Right lobe of liver (tissue), 6 donors: Measurements from ENCODE around the gene PNKP. TPM values are rescaled to one million over a fixed set of nuclear protein-coding genes. Genes with fewer than 3 reads are reported as not detected.

Source experiments
- ATAC-seq, 4 donors: fragments of 200-7000 bp; cut with Tn5 transposase; one replicate each; pipeline ENCODE4 v1.9.1; 2020; ENCODE audit warnings: mild to moderate bottlenecking in 4 of 4, moderate library complexity in 4 of 4
- DNase-seq, 3 donors: peaks; one replicate each; pipeline ENCODE4 v3.0.0-alpha.2; 2020
- H3K27ac ChIP-seq, 3 donors: fragments of 200-600 bp; one replicate each; pipeline ENCODE4 v1.8.0; 2022
- H3K27me3 ChIP-seq, 2 donors: fragments of 200-600 bp; one replicate each; pipeline ENCODE4 v1.8.0; 2022
- H3K36me3 ChIP-seq, 4 donors: fragments of 200-600 bp; sonication (generic) in 1 of 4; one replicate each; pipeline versions ENCODE4 v1.5.1 to v1.8.0; 2017 to 2022; ENCODE audit warnings: control low read depth in 1 of 4
- H3K4me1 ChIP-seq, 4 donors: fragments of 200-600 bp; sonication (generic) in 1 of 4; one replicate each; pipeline versions ENCODE4 v1.5.1 to v1.8.0; 2017 to 2022; ENCODE audit warnings: control low read depth in 1 of 4
- H3K4me3 ChIP-seq, 3 donors: fragments of 200-600 bp; one replicate each; pipeline ENCODE4 v1.8.0; 2022
- H3K9me3 ChIP-seq, 4 donors: fragments of 200-600 bp; sonication (generic) in 1 of 4; one replicate each; pipeline versions ENCODE4 v1.5.1 to v1.8.0; 2017 to 2022; ENCODE audit warnings: control low read depth in 1 of 4
- POLR2A ChIP-seq: fragments of 450-650 bp; IDR thresholded peaks from one replicate; pipeline ENCODE4 v1.6.1; 2017; ENCODE audit warnings: antibody characterized with exemption, mild to moderate bottlenecking
- WGBS: methylation state at CpG from one replicate; pipeline ENCODE4 v1.1.6; 2018; ENCODE audit warnings: low coverage, low lambda C conversion rate; ENCODE audit not compliant: insufficient coverage; ENCODE audit errors: missing lambda C conversion rate; 5-methylcytosine and 5-hydroxymethylcytosine counted together
- intact Hi-C, 2 donors: fragments of 100-400 bp; cut with DNase I; formaldehyde crosslinking; loops; one replicate each; pipeline versions ENCODE4 v1.11.2 to v1.14.1; 2022
- total RNA-seq, 6 experiments: library from RNA; depleted of rRNA in 2 of 6; stranded (reverse); fragments of >200 nt in 2 of 6; fragmentation: NEBNext Ultra II Directional in 3 of 6; extraction: Animal tissue kit (Norgen Biotek cat#: 25700) in 3 of 6; gene quantifications; one replicate each; pipeline versions ENCODE4 v1.1.0 to v1.2.4, GENCODE V29; 2016 to 2023
- TF ChIP-seq, protein P1 (sequence below), 4 donors: fragments of 200-600 bp in 3 of 4; fragments of 450-650 bp in 1 of 4; IDR thresholded peaks; one replicate each; pipeline versions ENCODE4 v1.5.1 to v1.8.0; 2016 to 2022; ENCODE audit warnings: antibody characterized with exemption in 4 of 4, mild to moderate bottlenecking in 2 of 4
- donor health status: DM: no; HTN: yes; CAD: no.
- donor health status: DM: no; HTN: no; CAD: no.
- donor health status: DM: no; HTN: no; CAD: no.
- donor health status: DM: no; HTN: yes; CAD: no.
- donor health status: DM: no; HTN: yes; CAD: no.

PNKP gene
- total RNA-seq, 6 experiments from 2014 or later, result 21.0 to 37.5 (median 27.9) TPM

DNA sequence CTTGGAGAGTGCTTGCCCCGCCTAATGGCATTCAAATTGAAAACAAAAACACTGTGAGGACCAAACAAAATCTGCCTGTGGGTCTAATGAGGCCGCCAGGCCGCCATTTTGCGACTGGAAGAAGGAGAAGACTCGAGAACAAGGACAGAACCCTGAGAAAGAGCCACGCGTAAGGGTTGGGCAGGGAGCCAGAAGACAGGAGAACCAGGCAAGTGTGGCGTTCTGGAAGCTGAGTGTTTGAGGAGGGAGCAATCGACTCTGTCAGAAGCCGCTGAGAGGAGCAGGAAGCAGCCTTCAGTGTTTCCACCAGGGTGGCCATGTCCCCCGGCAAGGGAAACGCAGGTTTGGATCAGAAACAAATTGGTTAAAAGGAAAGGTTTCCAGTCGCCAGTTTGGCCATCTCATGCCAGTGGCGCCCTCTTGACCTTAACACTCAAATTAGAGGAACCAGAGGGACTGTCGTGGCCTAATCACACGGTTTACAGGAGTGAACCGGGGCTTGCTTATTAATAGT lies 26.6 kb downstream of the PNKP start:
- peak in 1 of 3 donors; percentile 42 for DNase-seq
- H3K4me3 ChIP-seq, result no peak overlapping the region
- no peaks in the 10 kb centered on the region for H3K27me3 ChIP-seq
- peaks cover 0 to 18% (median 6%) of the 10 kb centered on the region in 4 donors for H3K36me3 ChIP-seq
- H3K4me1 ChIP-seq, result no peaks in the 10 kb centered on the region
- H3K9me3 ChIP-seq, result no peaks in the 10 kb centered on the region
- H3K27ac ChIP-seq, result no peak overlapping the region
- ATAC-seq, result no peak
- TF ChIP-seq, protein P1, sequence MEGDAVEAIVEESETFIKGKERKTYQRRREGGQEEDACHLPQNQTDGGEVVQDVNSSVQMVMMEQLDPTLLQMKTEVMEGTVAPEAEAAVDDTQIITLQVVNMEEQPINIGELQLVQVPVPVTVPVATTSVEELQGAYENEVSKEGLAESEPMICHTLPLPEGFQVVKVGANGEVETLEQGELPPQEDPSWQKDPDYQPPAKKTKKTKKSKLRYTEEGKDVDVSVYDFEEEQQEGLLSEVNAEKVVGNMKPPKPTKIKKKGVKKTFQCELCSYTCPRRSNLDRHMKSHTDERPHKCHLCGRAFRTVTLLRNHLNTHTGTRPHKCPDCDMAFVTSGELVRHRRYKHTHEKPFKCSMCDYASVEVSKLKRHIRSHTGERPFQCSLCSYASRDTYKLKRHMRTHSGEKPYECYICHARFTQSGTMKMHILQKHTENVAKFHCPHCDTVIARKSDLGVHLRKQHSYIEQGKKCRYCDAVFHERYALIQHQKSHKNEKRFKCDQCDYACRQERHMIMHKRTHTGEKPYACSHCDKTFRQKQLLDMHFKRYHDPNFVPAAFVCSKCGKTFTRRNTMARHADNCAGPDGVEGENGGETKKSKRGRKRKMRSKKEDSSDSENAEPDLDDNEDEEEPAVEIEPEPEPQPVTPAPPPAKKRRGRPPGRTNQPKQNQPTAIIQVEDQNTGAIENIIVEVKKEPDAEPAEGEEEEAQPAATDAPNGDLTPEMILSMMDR (IDR thresholded peaks at IDR 0.05), result no peak
- no peak for TF ChIP-seq POLR2A
- 93% methylated on average over 15 of the region's 17 CpGs for WGBS
- intact Hi-C loops, result no loop called here

DNA sequence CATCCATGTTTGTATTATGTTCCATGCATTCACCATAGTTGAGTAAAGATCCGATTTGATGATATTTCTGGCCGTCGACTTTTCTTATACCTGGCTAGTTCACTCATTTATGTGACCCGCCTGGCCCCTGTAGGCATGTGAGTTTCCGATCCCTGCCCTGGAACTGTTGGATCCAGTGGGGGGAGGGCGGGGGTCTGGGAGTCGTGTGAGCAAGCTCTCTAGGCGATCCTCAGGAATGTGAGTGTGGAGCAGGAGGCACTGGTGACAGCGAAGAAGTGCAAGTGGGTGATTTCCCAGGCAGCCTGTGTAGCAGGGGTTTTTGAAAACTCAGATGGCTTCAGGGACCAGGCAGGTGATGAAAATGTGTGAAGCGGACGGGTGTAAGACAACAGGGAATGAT lies 27.1 kb downstream of the PNKP start:
- Histone ChIP-seq H3K36me3 (peaks cover 0 to 19% (median 6%) of the 10 kb centered on the region in 4 donors), H3K4me1 (no peaks in the 10 kb centered on the region)
- intact Hi-C loops, result no loop called here

DNA sequence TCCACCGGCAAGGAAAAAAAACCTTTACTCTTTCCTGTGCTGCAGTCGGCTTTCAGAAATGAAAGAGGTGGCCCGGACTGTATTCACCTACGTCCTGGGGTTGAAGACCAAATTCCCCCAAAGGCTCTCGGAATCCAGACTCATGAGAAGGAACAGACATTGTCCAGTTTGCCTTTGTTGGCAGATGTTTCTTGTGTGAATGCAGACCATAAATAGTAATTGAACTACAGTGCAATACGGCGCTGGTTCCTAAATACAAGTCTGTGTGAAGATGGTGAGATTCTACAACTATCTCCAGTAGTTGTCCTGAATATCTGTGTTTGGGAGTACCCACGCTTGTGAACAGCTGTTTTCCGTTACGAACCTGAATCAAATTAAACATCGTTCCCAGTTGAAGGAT lies 27.7 kb downstream of the PNKP start:
- ATAC-seq, result no peak
- Histone ChIP-seq H3K27ac (no peak overlapping the region), H3K4me1 (no peaks in the 10 kb centered on the region), H3K4me3 (no peak overlapping the region), H3K27me3 (no peaks in the 10 kb centered on the region), H3K9me3 (no peaks in the 10 kb centered on the region), H3K36me3 (peaks cover 0 to 25% (median 6%) of the 10 kb centered on the region in 4 donors)
- no peak for DNase-seq
- no peak for TF ChIP-seq POLR2A
- TF ChIP-seq, protein P1 (IDR thresholded peaks at IDR 0.05), result no peak
- 100% methylated on average over 8 of the region's 11 CpGs for WGBS
- intact Hi-C loops, result no loop called here

More for the DNA sequence above, 27.1 kb downstream of the PNKP start:
- no peaks in the 10 kb centered on the region for H3K9me3 ChIP-seq
- no peak for TF ChIP-seq POLR2A
- TF ChIP-seq, protein P1 (IDR thresholded peaks at IDR 0.05), result no peak
- H3K4me3 ChIP-seq, result no peak overlapping the region
- H3K27me3 ChIP-seq, result no peaks in the 10 kb centered on the region
- ATAC-seq (no peak), DNase-seq (no peak)
- WGBS, result 88% methylated on average over 11 of the region's 11 CpGs
- H3K27ac ChIP-seq, result no peak overlapping the region

DNA sequence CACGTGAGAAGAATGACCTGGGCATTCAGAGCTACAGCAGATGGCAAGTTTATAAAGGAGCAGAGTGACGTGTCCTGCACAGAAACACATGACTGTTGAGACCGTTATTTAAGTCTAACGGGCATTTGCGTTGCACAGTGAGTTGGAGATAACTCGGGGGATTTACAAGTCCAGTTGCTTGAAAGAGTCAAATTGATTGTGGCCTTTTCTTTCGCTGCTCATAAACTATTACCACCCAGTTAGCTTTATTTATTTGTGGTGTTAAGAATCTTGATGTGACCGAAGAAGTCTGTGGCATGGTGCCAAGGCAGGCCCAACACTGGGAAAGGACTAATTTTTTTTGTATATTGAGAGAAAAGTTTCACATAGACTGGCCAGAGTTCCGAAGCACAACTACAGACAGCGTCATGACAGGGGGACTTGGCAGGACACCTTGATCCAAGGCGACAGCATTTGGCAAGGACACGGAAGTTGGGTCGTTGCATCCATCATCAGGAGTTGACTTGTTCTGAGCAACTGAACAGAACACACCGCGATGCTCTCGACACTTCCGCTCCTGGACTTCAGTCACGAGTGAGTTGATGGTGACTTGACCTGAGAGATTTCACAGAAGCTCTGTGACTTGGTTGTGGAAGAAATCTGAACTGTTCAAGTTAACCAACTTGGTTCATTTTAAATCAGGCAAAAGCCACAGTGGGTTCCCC lies 28.3 kb downstream of the PNKP start:
- intact Hi-C loops, result no loop called here
- no peak for DNase-seq
- H3K27ac ChIP-seq, result no peak overlapping the region
- no peaks in the 10 kb centered on the region for H3K4me1 ChIP-seq
- TF ChIP-seq, protein P1 (IDR thresholded peaks at IDR 0.05), result no peak
- no peak for TF ChIP-seq POLR2A
- H3K27me3 ChIP-seq, result no peaks in the 10 kb centered on the region
- H3K4me3 ChIP-seq, result no peak overlapping the region
- 92% methylated on average over 12 of the region's 18 CpGs for WGBS
- H3K36me3 ChIP-seq, result peaks cover 0 to 29% (median 6%) of the 10 kb centered on the region in 4 donors
- no peak for ATAC-seq
- H3K9me3 ChIP-seq, result no peaks in the 10 kb centered on the region
